ENCODE data around the gene CACUL1.
A peak's percentile ranks its signal among the peaks of the same experiment; 100 is the strongest.
"Not testable (repeated sequence)": the region's sequence is repeated elsewhere in the genome, so short reads cannot be mapped to it uniquely, and the experiment has no call there.

Gene CACUL1

GRCh38 chr10:118754556-118755423 is at the start of gene CACUL1:
CACUL1 (minus strand) TSS chr10:118754970; CDS start chr10:118754762, 208 bp downstream.
- no peaks in the 10 kb centered on the region for H3K27me3 Mint-ChIP-seq
- peaks cover 2% of the 10 kb centered on the region for H3K36me3 Mint-ChIP-seq
- peaks cover 38% of the 10 kb centered on the region for H3K4me1 Mint-ChIP-seq
- peak within 1 kb of the TSS; percentile 95 for H3K27ac Mint-ChIP-seq
- H3K4me3 Mint-ChIP-seq, result peak within 1 kb of the TSS; percentile 92
- no peaks in the 10 kb centered on the region for H3K9me3 Mint-ChIP-seq

DNA sequence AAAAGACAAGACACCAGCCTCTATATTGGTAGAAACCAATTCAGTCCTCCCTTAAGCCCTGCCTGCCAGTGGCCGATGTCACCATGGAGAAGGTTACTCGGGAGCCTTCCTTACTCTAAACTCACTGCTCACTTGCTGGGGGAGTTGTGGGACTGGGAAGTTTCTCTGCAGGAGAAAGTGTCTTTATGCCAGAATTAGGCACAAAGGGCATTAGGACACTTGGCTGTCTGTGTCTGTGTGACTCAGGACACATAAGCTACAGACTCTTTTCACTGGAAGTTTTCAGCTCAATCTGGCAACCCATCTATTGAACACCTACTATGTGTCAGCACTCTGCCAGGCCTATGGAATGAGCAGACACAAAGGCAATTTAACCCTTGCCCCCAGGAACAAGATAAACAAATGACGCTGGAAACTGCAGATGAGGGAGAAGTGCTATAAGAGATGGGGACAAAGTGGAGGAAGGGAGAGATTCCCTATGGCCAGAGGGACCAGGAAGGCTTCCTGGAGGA is 49.5 kb upstream of the CACUL1 start:
- no peaks in the 10 kb centered on the region for H3K9me3 Mint-ChIP-seq
- H3K36me3 Mint-ChIP-seq, result no peaks in the 10 kb centered on the region
- no peak overlapping the region for H3K4me3 Mint-ChIP-seq
- peaks cover 5% of the 10 kb centered on the region for H3K27me3 Mint-ChIP-seq
- no peak overlapping the region for H3K27ac Mint-ChIP-seq
- no peaks in the 10 kb centered on the region for H3K4me1 Mint-ChIP-seq

- peaks cover 6% of the 10 kb centered on the region for H3K27me3 Mint-ChIP-seq
- no peaks in the 10 kb centered on the region for H3K9me3 Mint-ChIP-seq
- H3K36me3 Mint-ChIP-seq, result no peaks in the 10 kb centered on the region
- H3K27ac Mint-ChIP-seq, result no peak overlapping the region
- no peaks in the 10 kb centered on the region for H3K4me1 Mint-ChIP-seq
- no peak overlapping the region for H3K4me3 Mint-ChIP-seq
These were observed 47.5 kb upstream of the CACUL1 start for GRCh38 chr10:118802126-118802793.

GRCh38 chr10:118800920-118801319 is 46.1 kb upstream of the CACUL1 start:
- H3K4me1 Mint-ChIP-seq, result no peaks in the 10 kb centered on the region
- H3K4me3 Mint-ChIP-seq, result no peak overlapping the region
- peaks cover 6% of the 10 kb centered on the region for H3K27me3 Mint-ChIP-seq
- H3K9me3 Mint-ChIP-seq, result no peaks in the 10 kb centered on the region
- no peaks in the 10 kb centered on the region for H3K36me3 Mint-ChIP-seq
- H3K27ac Mint-ChIP-seq, result no peak overlapping the region

DNA sequence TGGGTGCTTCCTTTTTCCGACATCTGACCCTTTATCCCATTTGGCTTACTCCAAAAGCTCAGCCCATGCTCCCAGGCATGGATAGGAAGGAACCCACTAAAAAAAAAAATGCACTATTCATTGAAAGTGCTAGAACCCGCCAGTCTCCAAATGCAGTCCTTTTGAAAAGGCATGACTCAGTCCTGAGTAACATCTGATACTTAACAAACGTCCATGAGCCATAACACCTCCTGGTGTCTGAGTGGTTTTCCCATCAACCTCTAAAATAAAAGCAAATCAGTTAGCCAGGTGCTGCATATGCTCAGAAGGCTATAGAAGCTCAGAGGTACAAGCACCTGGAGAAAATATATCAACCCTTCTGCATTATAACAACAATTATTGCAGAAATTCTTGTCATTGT is 45.0 kb upstream of the CACUL1 start:
- H3K9me3 Mint-ChIP-seq, result no peaks in the 10 kb centered on the region
- no peaks in the 10 kb centered on the region for H3K36me3 Mint-ChIP-seq
- H3K4me3 Mint-ChIP-seq, result no peak overlapping the region
- no peaks in the 10 kb centered on the region for H3K4me1 Mint-ChIP-seq
- peaks cover 6% of the 10 kb centered on the region for H3K27me3 Mint-ChIP-seq
- no peak overlapping the region for H3K27ac Mint-ChIP-seq

- H3K9me3 Mint-ChIP-seq, result no peaks in the 10 kb centered on the region
- no peak overlapping the region for H3K4me3 Mint-ChIP-seq
- H3K4me1 Mint-ChIP-seq, result no peaks in the 10 kb centered on the region
- H3K27ac Mint-ChIP-seq, result no peak overlapping the region
- H3K27me3 Mint-ChIP-seq, result peaks cover 6% of the 10 kb centered on the region
- H3K36me3 Mint-ChIP-seq, result no peaks in the 10 kb centered on the region
These were observed 43.5 kb upstream of the CACUL1 start for GRCh38 chr10:118798231-118798662.

DNA sequence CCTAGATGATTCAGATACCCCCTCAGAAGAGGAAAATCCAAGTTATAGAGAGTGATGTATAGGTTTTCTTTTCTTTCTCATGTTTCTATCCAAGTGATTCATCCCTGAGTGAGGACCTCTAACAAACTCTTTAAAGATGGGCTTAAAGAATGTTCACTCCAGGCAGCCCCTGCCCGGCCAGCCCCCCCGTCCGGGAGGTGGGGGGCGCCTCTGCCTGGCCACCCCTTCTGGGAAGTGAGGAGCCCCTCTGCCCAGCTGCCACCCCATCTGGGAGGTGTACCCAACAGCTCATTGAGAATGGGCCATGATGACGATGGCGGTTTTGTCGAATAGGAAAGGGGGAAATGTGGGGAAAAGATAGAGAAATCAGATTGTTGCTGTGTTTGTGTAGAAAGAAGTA is 40.2 kb upstream of the CACUL1 start:
- H3K27ac Mint-ChIP-seq, H3K4me1 Mint-ChIP-seq, H3K27me3 Mint-ChIP-seq, H3K9me3 Mint-ChIP-seq, H3K36me3 Mint-ChIP-seq, H3K4me3 Mint-ChIP-seq: not testable (repeated sequence)

DNA sequence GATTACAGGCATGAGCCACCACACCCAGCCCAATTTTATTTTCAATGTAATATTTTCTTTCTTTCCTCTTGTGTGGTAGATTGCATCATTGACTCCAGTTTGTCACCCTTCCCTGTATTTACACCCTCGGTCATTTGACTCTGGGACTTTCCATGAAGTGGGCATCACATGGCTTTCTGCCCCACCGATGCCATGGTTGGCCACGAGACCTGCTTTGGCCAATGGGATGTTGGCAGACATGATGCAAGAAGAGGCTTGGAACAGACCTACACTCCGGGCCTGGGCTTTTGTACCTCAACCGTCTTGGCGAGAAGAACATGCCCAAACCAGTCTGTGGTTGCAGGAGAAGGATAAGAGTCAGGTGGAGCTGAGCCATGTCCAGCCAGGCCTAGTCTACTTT is 38.8 kb upstream of the CACUL1 start:
- H3K27me3 Mint-ChIP-seq, result no peaks in the 10 kb centered on the region
- H3K4me3 Mint-ChIP-seq, result no peak overlapping the region
- no peaks in the 10 kb centered on the region for H3K9me3 Mint-ChIP-seq
- no peaks in the 10 kb centered on the region for H3K4me1 Mint-ChIP-seq
- no peaks in the 10 kb centered on the region for H3K36me3 Mint-ChIP-seq
- H3K27ac Mint-ChIP-seq, result no peak overlapping the region

DNA sequence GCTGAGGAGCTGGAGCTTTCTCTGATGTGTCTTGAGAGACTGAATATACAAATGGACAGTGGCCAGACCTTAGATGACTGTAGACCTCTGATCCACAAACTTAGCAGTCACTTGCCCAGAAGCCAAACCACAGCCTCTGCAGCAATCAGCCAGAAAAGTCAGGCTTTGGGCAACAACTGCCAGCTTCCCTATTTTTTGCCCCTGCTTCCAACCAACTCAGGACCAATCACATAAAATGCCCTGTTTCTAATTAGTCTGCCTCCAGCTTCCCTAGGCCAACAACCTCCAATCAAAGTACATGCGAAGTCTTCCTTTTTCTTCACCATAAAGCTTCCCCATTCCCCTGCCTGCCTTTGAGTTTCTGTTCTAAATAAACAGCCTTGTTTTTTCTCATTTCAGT is 37.8 kb upstream of the CACUL1 start:
- Mint-ChIP-seq H3K27ac (no peak overlapping the region), H3K4me1 (no peaks in the 10 kb centered on the region), H3K9me3 (no peaks in the 10 kb centered on the region), H3K4me3 (no peak overlapping the region), H3K27me3 (peaks cover 1% of the 10 kb centered on the region), H3K36me3 (no peaks in the 10 kb centered on the region)

DNA sequence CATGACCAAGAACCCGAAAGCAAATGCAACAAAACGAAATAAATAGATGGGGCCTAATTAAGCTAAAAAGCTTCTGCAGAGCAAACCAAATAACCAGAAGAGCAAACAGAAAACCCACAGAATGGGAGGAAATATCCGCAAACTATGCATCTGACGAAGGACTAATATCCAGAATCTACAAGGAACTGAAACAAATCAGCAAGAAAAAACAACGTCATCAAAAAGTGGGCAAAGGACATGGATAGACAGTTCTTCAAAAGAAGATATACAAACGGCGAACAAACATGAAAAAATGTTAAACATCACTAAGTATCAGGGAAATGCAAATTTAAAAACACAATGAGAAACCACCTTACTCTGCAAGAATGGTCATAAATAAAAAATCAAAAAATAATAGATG is 35.3 kb upstream of the CACUL1 start:
- peaks cover 3% of the 10 kb centered on the region for H3K27me3 Mint-ChIP-seq
- H3K4me1 Mint-ChIP-seq, result no peaks in the 10 kb centered on the region
- H3K9me3 Mint-ChIP-seq, result no peaks in the 10 kb centered on the region
- H3K36me3 Mint-ChIP-seq, result no peaks in the 10 kb centered on the region
- H3K27ac Mint-ChIP-seq, result no peak overlapping the region
- no peak overlapping the region for H3K4me3 Mint-ChIP-seq

DNA sequence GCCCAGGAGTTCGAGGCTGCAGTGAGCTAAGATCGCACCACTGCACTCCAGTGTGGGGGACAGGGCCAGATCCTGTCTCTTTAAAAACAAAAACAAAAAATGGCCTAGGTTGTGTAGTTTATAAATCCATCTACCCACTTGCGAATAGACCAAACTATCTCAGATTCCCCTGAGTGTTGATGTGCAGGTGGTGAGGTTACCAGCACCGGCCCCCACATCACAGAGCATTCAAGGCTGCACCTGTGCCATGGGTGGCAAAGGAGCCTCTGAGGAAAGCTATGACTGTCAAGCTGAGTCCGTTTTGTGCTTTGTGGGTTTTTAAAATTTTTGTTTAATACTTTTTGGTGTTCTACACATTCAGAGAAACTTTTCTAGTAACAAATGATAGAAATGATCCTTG is 30.8 kb upstream of the CACUL1 start:
- no peaks in the 10 kb centered on the region for H3K36me3 Mint-ChIP-seq
- no peaks in the 10 kb centered on the region for H3K9me3 Mint-ChIP-seq
- H3K27ac Mint-ChIP-seq, result no peak overlapping the region
- H3K4me1 Mint-ChIP-seq, result no peaks in the 10 kb centered on the region
- H3K27me3 Mint-ChIP-seq, result peaks cover 6% of the 10 kb centered on the region
- H3K4me3 Mint-ChIP-seq, result no peak overlapping the region

GRCh38 chr10:118783776-118784545 is 29.2 kb upstream of the CACUL1 start:
- Mint-ChIP-seq H3K9me3 (no peaks in the 10 kb centered on the region), H3K4me1 (no peaks in the 10 kb centered on the region), H3K27ac (no peak overlapping the region), H3K27me3 (peaks cover 6% of the 10 kb centered on the region), H3K4me3 (no peak overlapping the region), H3K36me3 (no peaks in the 10 kb centered on the region)

GRCh38 chr10:118782916-118783465 is 28.2 kb upstream of the CACUL1 start:
- H3K4me1 Mint-ChIP-seq, H3K27me3 Mint-ChIP-seq, H3K9me3 Mint-ChIP-seq, H3K4me3 Mint-ChIP-seq, H3K36me3 Mint-ChIP-seq, H3K27ac Mint-ChIP-seq: not testable (repeated sequence)

GRCh38 chr10:118781541-118781940 is 26.8 kb upstream of the CACUL1 start:
- no peak overlapping the region for H3K27ac Mint-ChIP-seq
- H3K27me3 Mint-ChIP-seq, result peaks cover 3% of the 10 kb centered on the region
- peaks cover 9% of the 10 kb centered on the region for H3K9me3 Mint-ChIP-seq
- H3K4me3 Mint-ChIP-seq, result no peak overlapping the region
- peaks cover 3% of the 10 kb centered on the region for H3K36me3 Mint-ChIP-seq
- no peaks in the 10 kb centered on the region for H3K4me1 Mint-ChIP-seq

- Mint-ChIP-seq H3K9me3 (peaks cover 9% of the 10 kb centered on the region), H3K36me3 (peaks cover 3% of the 10 kb centered on the region), H3K27me3 (no peaks in the 10 kb centered on the region), H3K4me1 (no peaks in the 10 kb centered on the region), H3K27ac (no peak overlapping the region), H3K4me3 (no peak overlapping the region)
These were observed 24.0 kb upstream of the CACUL1 start for GRCh38 chr10:118778727-118779126.

All from activated naive CD4-positive, alpha-beta T cell treated with anti-CD3 and anti-CD28 coated beads, Interleukin-2, amount 50 U/mL, for 24 hours (primary cell).